VCaP (cell line): Measurements from ENCODE around the gene AMOTL1.
"Not testable (repeated sequence)": the region's sequence is repeated elsewhere in the genome, so short reads cannot be mapped to it uniquely, and the experiment has no call there.

Source experiments
- H3K27ac ChIP-seq: fragments of 450-650 bp; 2 replicates; pipeline ENCODE4 v1.5.1; 2017
- CTCF ChIP-seq: fragments of 450-650 bp; conservative IDR thresholded peaks from 2 replicates; pipeline ENCODE4 v1.5.1; 2017; ENCODE audit warnings: mild to moderate bottlenecking, moderate library complexity

AMOTL1 gene

GRCh38 chr11:94802501-94802900 is 34.3 kb downstream of the AMOTL1 start:
- H3K27ac ChIP-seq: peak overlapping the region; percentile 86; the same call in 1 of the 2 replicates
- TF ChIP-seq CTCF: no peak

DNA sequence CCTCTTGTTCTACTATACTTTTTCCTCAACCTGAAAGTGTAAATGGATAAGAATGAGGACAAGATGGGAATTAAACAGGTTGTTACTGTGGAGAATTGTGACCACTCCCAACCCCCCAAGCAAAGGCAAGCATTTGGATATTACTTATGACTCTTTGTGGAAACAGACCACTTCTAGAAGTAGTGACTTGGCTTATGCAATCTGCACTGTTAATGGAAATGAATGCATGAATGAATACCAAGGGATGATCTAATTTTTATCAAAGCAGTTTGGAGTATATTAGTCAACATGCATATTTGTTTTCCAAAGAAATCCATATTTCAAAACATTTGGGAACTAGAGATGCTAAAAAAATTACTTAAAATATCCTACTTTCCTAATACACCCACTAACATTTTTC is 35.3 kb downstream of the AMOTL1 start:
- no peak overlapping the region for H3K27ac ChIP-seq

GRCh38 chr11:94804874-94805273 is 36.7 kb downstream of the AMOTL1 start:
- peak overlapping the region; percentile 48 for H3K27ac ChIP-seq
- TF ChIP-seq CTCF: no peak

More for the DNA sequence above, 35.3 kb downstream of the AMOTL1 start:
- TF ChIP-seq CTCF: no peak

DNA sequence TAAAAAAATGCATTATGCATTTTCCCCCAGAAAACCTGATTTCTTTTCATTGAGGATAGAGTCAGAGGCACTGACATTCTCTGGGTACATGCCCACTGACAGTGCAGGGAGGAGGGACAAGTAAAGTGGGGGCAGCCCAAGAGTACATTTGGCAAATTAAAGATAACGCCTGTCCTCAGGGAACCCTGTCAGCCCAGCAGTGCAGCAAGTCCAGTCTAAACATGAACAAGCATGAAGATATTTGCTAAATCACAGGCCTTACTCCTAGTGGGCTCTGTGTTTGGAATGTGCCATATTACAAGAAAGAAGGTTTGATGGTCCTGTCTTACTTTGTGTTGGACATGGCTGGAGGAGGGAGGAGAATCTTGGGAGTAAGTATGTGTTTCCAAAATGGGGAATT is 37.9 kb downstream of the AMOTL1 start:
- H3K27ac ChIP-seq: peak overlapping the region; percentile 48; the same call in 1 of the 2 replicates
- no peak for TF ChIP-seq CTCF

- TF ChIP-seq CTCF: no peak
- H3K27ac ChIP-seq: 0 out of 2 replicates have a peak overlapping the region, but pooled peaks have one; percentile 48
These were observed 38.3 kb downstream of the AMOTL1 start for GRCh38 chr11:94806419-94806818.

DNA sequence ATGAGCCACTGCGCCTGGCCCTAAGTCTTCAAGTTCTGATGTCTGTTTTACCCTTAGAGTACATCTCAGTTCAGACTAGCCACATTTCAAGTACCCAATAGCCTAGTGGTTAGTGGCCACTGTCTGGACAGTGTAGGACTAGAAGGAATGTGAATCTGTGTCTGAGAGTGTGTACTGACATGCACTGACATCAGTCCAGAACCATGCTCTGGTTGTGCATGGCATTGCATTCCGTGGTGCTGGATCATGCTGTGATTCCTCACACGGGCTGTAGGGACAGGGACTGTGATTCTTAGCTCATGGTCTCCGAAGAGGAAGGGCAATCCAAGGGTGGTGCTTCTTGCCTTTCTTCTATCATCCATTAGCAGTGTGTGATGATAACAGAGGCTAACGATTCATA is 41.1 kb downstream of the AMOTL1 start:
- H3K27ac ChIP-seq: no peak overlapping the region
- TF ChIP-seq CTCF: no peak

- H3K27ac ChIP-seq: not testable (repeated sequence)
These were observed 44.9 kb downstream of the AMOTL1 start for GRCh38 chr11:94812724-94813720.
